COR-L47 (cell line): ENCODE results near the gene RAB23.
A peak's percentile ranks its signal among the peaks of the same experiment; 100 is the strongest.
"Not testable (repeated sequence)": the region's sequence is repeated elsewhere in the genome, so short reads cannot be mapped to it uniquely, and the experiment has no call there.

Source experiments
- DNase-seq: peaks from one replicate; lab custom pipeline; 2025; lab: John Stamatoyannopoulos, UW

Gene RAB23

DNA sequence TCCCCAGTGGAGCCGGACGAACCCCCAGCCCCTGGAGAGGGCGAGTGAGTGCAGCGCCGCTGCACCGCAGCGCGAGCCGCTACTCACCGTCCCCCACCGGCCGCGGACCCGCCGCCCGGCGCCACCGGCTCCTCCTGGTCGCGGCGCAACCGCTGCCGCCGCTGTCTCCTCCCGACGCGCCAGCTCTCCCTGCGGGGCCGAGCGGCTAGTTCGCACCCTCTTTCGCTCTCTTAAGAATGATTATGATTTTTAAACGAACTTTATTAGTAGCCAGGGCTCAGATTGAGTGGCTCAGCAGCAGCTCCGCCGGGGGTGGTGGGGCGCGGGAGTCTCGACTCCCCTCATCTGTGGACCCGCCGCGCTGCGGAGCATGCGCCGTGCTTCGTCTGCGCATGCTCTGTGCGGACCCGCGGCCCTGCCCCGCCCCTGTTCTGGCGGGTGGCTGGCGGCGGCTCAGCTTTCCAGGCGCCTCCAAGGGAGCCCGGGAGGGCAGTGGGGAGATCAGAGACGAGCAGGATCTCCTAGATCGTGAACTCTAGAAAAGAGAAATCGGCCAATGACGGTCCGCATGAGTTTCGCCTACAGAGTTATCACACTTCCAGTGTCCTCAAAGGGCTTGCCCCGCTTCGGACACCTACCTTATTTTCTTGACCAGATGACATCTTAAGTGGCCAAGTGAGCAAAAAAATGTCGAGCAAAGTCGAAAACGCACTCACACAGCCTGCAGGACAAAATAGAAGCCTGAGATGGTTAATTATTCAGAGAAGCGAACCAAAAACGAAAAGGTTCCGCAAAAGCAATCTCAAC lies at the start of gene RAB23:
Gene RAB23 (minus strand): TSS at position 372 of the 807 bp plus-strand sequence. CDS start 11,927 bp downstream, outside the sequence.
- DNase-seq = peak; percentile 67

GRCh38 chr6:57268294-57268640 lies 46.2 kb upstream of the RAB23 start:
- no peak for DNase-seq

DNA sequence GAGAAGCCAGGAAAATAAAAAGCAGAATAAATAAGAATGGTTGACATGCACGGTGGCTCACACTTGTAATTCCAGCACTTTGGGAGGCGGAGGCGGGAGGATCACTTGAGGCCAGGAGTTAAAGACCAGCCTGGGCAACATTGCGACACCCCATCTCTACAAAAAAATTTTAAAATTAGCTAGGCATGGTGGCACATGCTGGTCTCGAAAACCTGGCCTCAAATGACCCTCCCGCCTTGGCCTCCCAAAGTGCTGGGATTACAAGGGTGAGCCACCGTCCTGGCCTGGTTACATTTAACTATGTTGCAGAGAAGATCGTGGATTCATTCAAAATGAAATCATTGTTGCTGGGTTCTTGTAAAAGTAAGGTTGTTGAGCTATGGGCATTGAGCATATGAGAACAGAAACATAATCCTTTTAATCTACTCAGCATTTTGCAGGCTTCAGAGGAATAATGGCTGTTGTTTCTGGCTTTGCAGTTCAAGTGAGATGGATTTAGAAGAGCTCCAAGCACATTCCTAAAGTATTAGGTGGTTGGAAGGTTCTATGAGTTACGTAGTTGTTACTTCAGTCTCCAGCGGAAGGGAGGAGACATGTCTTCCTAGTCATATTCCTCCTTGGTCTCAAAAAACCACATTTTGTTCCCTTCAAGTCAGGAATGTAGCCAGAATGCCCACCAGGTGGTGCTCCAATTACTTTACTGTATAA lies 45.6 kb upstream of the RAB23 start:
- DNase-seq = no peak

- DNase-seq = no peak
Measured at GRCh38 chr6:57265755-57266221, 43.7 kb upstream of the RAB23 start.

- no peak for DNase-seq
Measured at GRCh38 chr6:57263739-57264138, 41.6 kb upstream of the RAB23 start.

- no peak for DNase-seq
Measured at GRCh38 chr6:57262901-57263694, 41.0 kb upstream of the RAB23 start.

- no peak for DNase-seq
Measured at GRCh38 chr6:57262488-57262887, 40.4 kb upstream of the RAB23 start.

DNA sequence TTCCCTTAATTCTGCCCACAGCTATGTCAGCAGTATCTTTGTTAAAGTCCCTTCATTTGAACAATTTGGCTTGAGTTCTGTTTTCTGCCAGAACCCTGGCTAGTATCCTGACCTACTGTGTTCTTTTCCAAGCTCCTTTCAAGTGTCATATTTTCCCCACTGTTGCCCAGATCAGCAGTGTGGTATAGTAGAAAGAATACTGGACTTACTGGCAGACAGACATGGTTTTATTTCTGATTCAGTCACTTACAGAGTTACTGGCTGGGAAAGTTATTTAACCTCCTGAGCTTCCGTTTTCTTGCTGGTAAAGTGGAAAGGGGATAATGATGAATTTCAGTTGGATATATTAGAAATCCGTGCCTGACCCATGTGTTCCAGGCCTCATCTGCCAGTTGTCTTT lies 39.8 kb upstream of the RAB23 start:
- no peak for DNase-seq

- no peak for DNase-seq
Measured at GRCh38 chr6:57259064-57259463, 37.0 kb upstream of the RAB23 start.

- no peak for DNase-seq
Measured at GRCh38 chr6:57257911-57258541, 35.9 kb upstream of the RAB23 start.

DNA sequence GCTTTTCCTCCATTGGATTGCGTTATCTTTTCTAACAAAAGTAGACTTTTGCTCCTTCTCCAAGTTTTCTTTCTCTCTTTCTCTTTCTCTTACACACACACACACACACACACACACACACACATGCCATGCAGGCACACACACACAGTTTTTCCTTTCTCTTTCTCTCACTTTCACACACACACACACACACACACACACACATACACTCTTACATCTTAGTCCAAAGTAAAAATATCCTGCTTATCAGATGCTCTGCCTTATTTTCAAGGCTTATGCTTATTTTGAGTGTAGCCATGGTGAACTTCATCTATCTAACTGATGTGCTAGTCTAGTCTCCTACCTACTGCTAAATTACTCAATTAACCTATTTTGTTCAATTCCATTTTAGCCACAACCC lies 34.4 kb upstream of the RAB23 start:
- DNase-seq = no peak

DNA sequence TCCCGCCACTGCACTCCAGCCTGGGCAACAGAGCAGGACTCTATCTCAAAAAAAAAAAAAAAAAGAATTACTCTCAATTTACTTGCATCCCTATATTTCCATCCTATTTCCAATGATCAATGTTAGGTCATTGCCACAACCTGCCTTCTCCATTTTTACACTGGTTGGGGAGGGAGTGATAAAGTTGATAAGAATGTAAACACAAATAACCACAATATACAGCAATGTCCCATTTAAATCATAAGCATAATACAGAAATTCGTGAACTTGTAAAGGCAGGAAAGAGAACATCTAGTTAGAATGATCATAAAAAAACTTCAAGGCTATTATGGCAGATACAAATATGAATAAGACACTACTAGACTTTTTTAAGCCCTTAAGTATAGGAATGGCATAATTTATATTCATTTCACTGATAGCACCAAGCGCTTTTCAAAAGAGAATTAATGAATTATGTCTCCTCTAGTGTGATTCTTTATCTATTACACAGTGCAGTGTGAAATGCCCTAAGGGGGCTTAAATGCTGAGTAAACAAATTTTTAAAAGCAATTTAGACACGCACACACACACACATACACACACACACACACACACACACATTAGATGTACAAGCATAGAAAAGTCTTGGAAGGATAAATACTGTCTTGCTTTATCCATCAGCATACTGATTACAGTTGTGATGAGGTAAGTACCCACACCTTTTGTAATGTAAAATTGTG lies 33.5 kb upstream of the RAB23 start:
- no peak for DNase-seq

DNA sequence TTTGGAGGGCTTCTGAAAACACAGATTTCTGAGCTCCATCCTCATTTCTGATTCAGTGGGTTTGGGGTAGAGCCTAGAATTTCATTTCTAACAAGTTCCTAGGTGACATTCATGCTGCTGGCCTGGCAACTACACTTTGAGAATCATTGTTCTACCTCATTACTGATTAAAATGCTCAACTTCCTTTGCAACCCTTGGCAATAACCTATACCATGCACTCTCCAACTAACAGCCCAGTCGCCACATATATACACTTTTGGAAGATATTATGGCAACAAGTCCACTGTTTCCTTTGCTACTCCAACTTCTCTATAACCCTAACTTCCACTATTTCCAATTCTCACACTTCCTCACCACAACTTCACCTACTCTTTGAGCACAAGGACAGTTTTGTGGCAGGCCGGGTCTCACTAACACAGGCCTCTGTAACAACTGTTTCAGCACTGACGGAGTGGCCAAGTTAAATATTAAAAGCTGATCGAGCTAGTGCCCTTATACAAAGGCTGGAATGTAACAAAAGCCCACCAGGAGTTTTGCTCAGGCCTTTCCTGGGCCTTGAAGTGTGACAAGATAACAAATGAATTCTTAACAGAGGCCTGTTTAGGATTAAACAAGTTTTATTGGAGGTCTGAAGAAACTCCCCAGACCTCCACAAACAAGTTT lies 32.1 kb upstream of the RAB23 start:
- DNase-seq = no peak

- DNase-seq = no peak
Measured at GRCh38 chr6:57252975-57253374, 30.9 kb upstream of the RAB23 start.

DNA sequence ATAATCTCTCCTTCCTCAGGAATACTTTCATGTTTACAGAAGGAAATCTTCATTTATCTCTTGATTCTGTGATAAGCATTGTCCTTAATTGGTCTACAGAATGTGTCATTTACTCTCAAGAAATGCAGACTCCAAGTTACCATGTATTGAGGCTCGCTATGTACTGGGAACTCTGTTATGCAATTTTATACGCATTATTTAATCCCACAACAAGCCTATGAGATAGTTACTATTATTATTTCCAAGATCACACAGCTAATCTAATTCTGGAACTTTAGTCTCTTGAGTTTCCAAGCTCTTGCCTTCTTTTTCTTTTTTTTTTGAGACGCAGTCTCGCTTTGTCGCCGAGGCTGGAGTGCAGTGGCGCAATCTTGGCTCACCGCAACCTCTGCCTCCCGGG lies 30.0 kb upstream of the RAB23 start:
- no peak for DNase-seq

GRCh38 chr6:57250348-57250747 lies 28.2 kb upstream of the RAB23 start:
- no peak for DNase-seq

GRCh38 chr6:57248311-57248895 lies 26.3 kb upstream of the RAB23 start:
- no peak for DNase-seq

GRCh38 chr6:57247603-57248002 lies 25.5 kb upstream of the RAB23 start:
- DNase-seq = no peak

DNA sequence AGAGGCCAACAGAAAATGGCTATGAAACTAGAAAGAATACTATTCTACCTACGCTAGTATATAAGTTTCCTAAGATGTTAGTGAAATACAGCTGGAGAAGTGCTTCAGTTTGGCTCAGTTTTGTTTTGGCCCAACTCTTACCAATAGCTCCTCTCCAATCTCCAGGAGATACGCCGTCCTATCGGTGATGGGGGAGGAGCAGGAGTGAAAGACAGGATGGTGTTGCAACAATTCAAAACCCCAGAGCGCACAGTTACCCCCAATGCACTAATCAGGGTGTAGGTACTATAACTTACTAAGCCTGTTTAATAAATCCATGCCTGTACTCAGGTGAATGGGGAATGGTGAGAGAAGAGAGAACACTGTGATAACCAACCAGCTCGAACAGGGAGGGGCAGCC lies 24.2 kb upstream of the RAB23 start:
- no peak for DNase-seq

DNA sequence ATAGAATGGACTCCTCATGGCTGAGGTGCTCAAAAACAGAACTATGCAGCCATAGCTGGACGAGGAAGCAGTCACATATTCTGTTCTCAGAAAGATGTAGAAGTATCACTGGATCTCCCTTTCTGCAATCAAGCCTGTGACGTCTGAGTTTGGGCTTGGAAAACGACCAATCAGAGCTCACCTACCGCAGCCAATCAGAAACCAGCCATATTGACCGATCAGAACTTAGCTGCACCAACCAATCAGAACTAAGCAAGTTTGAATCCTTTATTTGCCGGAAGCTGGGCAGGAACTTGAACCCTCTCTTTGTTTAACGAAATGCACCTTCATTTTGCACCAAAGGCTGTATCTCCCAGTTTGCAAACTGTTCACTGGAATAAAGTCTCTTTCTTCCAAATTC lies 21.8 kb upstream of the RAB23 start:
- no peak for DNase-seq

DNA sequence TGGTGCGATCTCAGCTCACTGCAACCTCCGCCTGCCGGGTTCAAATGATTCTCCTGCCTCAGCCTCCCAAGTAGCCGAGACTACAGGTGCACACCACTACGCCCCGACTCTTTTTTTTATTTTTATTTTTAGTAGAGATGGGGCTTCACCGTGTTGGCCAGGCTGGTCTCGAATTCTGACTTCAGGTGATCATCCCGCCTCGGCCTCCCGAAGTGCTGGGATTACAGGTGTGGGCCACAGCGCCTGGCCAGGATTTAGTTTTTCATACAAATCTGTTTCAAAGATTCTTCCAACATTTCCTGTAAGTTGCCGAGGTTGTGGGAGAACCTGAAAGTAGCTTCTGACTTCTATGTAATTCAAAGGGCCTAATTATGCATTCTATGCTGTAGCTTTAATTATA lies 21.4 kb upstream of the RAB23 start:
- not testable (repeated sequence) for DNase-seq
